ENCODE data around the gene KHNYN. TPM values are rescaled to one million over a fixed set of nuclear protein-coding genes. Genes with fewer than 3 reads are reported as not detected.
A peak's percentile ranks its signal among the peaks of the same experiment; 100 is the strongest.
"Not testable (repeated sequence)": the region's sequence is repeated elsewhere in the genome, so short reads cannot be mapped to it uniquely, and the experiment has no call there.

The KHNYN gene
- total RNA-seq, result 74.9 TPM

DNA sequence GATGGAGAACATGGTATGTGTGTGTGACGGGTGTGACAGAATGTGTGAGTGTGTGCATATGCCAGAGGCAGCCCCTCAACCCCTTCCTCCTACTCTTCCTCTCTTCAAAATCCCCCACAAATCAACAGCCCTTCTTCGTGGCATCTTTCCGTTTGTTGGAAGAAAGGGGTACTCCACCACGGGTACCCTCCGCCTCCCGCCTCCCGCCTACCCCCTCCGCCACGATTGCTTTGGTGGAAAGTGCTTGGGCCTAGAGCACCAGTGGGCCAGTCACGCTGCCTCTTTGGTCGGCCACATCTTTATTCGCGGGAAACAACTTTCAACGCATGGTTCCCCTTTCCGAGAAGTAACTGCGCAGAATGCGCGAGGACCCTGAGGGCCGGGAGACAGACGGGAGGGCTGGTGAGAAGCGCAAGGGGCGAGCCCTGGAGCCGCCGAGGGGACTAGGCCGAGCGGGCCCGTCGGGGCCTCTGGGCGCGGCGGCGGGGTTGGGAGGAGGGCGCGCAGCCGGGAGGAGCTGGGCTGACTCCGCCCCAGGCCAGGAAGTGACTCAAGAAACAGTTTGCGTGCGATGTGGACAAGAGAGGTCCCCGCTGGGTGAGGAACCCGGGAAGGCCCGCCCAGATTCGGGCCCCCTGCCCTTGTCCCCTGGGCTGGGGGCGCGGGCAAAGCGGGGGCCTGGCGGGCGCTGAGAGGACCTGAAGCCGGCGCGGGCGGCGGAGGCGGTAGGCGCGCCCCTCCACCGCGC is at the start of gene KHNYN, which contains the start of gene CBLN3:
Gene KHNYN, plus strand, starts transcription at position 560 of the 748 bp plus-strand sequence. CDS start 777 bp downstream, outside the sequence.
Gene CBLN3, minus strand, starts transcription at position 274 of the 748 bp plus-strand sequence. CDS start 614 bp downstream, outside the sequence.
- DNase-seq (ENCODE audit: low read depth in 2 of 3, low spot score in 2 of 3), result peak; percentile 63 to 93 (median 92)

DNA sequence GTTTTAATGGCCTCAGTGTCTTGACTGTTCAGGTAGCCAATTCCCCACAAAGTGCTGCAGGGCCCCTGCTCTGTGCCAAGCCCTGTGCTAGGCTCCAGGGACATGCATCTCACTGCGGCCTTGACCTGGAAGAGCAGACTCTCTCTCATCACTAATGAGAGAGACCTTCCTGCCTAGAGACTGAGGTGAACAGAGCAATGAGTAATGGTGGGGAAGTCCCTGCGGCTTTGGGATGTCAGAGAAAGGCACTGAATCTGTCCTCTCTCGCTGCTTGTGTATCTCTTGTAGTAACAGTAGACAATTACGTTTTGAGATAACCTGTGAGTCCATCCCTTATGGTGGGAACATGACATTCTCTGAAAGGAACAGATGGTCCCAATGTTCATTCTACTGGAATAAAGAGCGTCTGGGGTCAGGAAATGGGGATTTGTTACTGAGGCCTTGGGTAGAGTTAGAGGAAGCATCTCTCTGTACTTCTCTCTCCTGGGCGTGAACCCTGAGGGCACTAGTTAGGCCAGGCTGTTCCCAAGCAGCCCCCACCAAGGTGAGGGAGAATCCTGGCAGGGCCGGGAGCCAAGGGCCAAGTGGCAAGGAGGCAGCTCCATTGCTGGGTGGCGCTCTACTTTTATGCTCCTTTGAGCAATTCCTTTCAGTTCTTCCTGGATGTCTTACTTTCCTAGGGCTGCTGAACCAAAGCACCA is 48.2 kb upstream of the KHNYN start:
- DNase-seq (ENCODE audit: low read depth in 2 of 3, low spot score in 2 of 3), result no peak

- DNase-seq (ENCODE audit: low read depth in 2 of 3, low spot score in 2 of 3), result no peak
Measured at GRCh38 chr14:24382064-24382371, 47.7 kb upstream of the KHNYN start.

- DNase-seq (ENCODE audit: low read depth in 2 of 3, low spot score in 2 of 3), result no peak
Measured at GRCh38 chr14:24384169-24384568, 45.6 kb upstream of the KHNYN start.

GRCh38 chr14:24385524-24385923 is 44.2 kb upstream of the KHNYN start:
- no peak for DNase-seq (ENCODE audit: low read depth in 2 of 3, low spot score in 2 of 3)

DNA sequence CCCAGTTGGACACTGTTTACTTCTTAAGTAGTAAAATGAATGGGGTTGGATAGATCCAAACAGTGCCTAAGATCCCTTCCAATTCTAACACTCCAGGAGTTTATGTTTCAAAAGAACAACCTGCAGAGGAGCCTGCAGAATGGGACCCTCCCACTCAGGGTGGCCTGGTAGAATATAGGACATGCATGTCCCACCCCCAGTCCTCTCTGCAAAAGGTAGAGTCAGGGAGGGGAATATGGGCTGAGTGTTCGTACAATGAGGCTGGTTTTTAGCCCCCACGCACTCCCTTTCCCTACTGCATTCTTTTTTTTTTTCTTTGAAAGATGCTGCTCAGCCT is 42.8 kb upstream of the KHNYN start:
- no peak for DNase-seq (ENCODE audit: low read depth in 2 of 3, low spot score in 2 of 3)

DNA sequence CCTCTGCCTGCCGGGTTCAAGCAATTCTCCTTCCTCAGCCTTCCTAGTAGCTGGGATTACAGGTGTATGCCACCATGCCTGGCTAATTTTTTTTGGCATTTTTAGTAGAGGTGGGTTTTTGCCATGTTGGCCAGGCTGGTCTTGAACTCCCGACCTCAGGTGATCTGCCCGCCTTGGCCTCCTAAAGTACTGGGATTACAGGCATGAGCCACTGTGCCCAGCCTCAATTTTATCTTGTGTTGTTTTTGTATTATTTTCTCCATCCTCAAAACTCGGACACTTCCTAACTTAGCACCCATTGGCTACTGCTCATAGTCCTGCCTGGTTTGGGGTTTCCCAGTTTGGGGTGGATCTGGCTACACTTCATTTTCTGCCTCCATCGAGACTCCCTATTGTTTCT is 42.2 kb upstream of the KHNYN start:
- not testable (repeated sequence) for DNase-seq (ENCODE audit: low read depth in 2 of 3, low spot score in 2 of 3)

- DNase-seq (ENCODE audit: low read depth in 2 of 3, low spot score in 2 of 3), result no peak
Measured at GRCh38 chr14:24388474-24389179, 41.1 kb upstream of the KHNYN start.

DNA sequence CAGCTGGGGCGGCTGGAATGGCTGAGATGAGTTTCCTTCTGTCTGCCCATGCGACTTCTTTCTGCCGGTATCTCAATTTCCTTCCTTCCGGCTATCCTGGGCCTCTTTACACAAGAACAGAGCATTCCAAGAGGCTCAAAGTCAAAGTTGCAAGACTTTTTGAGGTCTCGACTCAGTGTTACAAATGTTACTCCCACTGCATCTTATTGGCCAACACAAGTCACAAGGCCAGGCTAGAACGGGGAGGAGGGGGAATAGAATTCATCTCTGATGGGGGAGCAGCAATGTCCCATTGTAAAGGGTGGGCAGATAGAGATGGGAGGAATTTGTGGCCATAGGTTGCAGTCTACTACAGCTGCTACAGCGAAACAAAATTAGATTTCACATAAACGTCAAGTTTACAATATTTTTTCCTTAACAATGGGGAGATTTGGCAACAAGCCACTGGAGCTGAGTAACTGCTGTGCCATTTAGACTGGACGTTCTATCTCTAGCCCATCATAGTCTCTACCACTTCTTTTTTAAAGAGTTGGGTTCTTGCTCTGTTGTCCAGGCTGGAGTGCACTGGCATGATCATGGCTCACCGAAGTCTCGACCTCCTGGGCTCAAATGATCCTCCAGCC is 40.4 kb upstream of the KHNYN start:
- DNase-seq (ENCODE audit: low read depth in 2 of 3, low spot score in 2 of 3), result no peak

- peak in 1 of 3 donors; percentile 89 for DNase-seq (ENCODE audit: low read depth in 2 of 3, low spot score in 2 of 3)
Measured at GRCh38 chr14:24390701-24391468, 38.9 kb upstream of the KHNYN start.

DNA sequence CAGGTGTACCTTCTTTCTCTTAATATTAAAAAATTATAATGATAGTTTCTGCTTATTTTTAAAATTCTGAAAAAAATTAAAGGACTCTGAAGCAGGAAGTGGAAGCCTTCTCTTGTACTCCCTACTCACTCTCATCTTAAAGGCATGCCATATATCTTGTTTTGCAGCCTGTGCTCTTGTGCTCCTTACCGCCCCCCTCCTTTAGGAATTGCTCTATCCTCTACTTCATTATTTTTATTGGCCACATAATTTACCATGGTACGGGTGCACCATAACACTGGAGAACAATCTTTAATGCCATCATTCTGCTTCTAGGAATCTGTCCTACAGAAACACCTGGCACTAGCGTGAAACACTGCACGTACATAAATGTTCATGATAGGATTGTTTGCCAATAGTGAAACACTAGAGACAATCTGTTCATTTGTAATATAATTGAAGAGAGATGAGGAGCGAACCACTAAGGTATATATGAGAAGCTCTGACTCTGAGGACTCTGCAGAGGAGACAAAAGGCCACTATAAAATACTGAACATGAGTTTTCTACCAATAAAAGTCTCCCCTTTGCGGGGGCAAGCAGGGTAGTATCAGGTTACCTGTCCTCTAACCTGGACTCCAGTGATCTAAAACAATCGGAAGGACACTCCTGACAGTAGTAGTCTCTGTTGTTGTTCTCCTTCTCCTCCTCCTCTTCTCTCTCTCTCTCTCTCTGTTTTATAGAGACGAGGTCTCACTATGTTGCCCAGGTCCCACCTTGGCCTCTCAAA is 37.2 kb upstream of the KHNYN start:
- DNase-seq (ENCODE audit: low read depth in 2 of 3, low spot score in 2 of 3), result no peak

DNA sequence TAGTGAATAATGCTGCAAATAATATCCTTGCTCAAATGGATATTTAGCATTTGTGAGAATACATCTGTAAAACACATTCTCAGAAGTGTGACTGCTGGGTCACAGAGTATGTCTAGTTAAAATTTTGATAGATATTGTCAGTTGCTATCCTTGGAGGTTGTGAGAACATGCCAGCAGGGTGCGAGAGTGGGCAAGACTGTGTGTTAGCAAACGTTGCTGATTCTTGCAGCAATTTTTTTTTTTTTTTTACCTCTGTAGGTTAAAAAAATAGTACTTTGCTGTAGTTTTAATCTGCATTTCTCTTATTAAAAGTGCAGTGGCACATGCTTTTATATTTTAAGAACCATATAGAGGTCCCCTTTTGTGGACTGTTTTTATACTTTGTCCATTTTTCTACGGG is 35.5 kb upstream of the KHNYN start:
- no peak for DNase-seq (ENCODE audit: low read depth in 2 of 3, low spot score in 2 of 3)

GRCh38 chr14:24395609-24396582 is 33.9 kb upstream of the KHNYN start:
- peak in 2 of 3 donors; percentile 78 to 87 for DNase-seq (ENCODE audit: low read depth in 2 of 3, low spot score in 2 of 3)

GRCh38 chr14:24397639-24398292 is 32.0 kb upstream of the KHNYN start:
- no peak for DNase-seq (ENCODE audit: low read depth in 2 of 3, low spot score in 2 of 3)

GRCh38 chr14:24398293-24398652 is 31.5 kb upstream of the KHNYN start:
- DNase-seq (ENCODE audit: low read depth in 2 of 3, low spot score in 2 of 3), result no peak

DNA sequence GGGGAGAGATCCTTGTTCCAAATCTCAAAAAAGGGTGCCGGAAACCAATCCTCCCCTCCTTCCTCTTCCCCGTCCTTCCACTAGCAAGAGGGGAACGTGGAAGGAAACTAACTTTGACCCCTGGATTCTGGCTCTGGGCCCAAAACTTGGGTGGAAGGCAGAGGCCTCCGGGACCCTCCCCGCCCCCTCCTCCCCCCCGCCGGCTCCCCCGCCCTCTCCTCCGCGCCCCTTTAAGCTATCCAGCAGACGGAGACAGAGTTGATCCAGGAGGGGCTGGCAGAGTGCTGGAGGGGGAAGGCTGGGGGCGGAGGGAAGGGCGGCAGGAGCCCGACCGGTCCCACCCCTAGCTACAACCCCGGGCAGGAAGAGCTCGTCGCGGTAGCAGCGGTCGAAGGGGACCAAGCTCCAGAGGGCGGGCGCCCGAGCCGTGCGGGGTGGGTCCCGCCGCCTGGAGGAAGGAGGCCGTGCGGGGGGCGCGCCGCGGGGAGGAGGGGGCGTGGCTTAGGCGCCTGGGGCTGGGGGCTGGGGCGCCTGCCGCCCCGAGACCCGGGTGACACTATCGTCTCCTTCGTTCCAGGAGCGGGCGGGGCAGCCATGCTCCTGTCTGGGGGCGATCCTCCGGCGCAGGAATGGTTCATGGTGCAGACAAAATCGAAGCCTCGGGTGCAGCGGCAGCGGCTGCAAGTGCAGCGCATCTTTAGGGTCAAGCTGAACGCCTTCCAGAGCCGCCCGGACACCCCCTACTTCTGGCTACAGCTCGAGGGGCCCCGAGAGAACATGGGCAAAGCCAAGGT is 30.9 kb upstream of the KHNYN start, which contains the start of gene NYNRIN:
Gene NYNRIN, plus strand, starts transcription at position 351 of the 794 bp plus-strand sequence. Its CDS starts 244 bp downstream, at position 595.
- peak in 2 of 3 donors; percentile 58 to 69 for DNase-seq (ENCODE audit: low read depth in 2 of 3, low spot score in 2 of 3)

DNA sequence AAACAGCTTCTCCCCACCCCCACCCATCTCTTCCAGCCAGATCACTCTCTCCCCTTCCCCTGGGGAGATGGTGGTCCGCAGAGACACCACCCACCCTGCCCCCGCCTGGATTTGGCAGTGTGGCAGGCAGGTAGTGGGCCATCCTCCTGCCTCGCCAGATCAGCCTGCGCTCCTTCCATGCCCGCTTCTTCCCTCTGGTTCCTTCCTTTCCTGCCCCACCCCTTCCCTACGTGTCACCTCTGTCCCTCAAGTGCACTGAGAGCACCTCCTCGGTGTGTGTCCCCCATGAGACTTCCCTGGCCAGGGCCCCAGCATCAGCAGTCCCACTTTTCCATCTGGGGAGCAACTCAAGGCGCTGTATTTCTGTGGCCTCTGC is 30.3 kb upstream of the KHNYN start:
- DNase-seq (ENCODE audit: low read depth in 2 of 3, low spot score in 2 of 3), result no peak
